NK-92 (cell line): ENCODE data around the gene OTOG.

Source experiments
- DNase-seq: peaks from one replicate; lab custom pipeline; 2025; ENCODE audit not compliant: unreplicated experiment; lab: John Stamatoyannopoulos, UW

OTOG gene

GRCh38 chr11:17648528-17648927 is 101.5 kb downstream of the OTOG start:
- DNase-seq: no peak

- DNase-seq: no peak
Observed at GRCh38 chr11:17649261-17649660, 102.2 kb downstream of the OTOG start.

- DNase-seq: no peak
Observed at GRCh38 chr11:17649696-17650095, 102.6 kb downstream of the OTOG start.

GRCh38 chr11:17650127-17650911 is 103.3 kb downstream of the OTOG start:
- DNase-seq: no peak

GRCh38 chr11:17651061-17651460 is 104.0 kb downstream of the OTOG start:
- no peak for DNase-seq

- DNase-seq: no peak
Observed at GRCh38 chr11:17651681-17652080, 104.6 kb downstream of the OTOG start.

- no peak for DNase-seq
Observed at GRCh38 chr11:17652556-17652955, 105.5 kb downstream of the OTOG start.

- DNase-seq: no peak
Observed at GRCh38 chr11:17653611-17654010, 106.6 kb downstream of the OTOG start.

- no peak for DNase-seq
Observed at GRCh38 chr11:17655682-17656081, 108.6 kb downstream of the OTOG start.

GRCh38 chr11:17658211-17658610 is 111.2 kb downstream of the OTOG start:
- DNase-seq: no peak

GRCh38 chr11:17668166-17668565 is 121.1 kb downstream of the OTOG start:
- DNase-seq: no peak

- DNase-seq: no peak
Observed at GRCh38 chr11:17672469-17672868, 125.4 kb downstream of the OTOG start.

- DNase-seq: no peak
Observed at GRCh38 chr11:17673951-17674350, 126.9 kb downstream of the OTOG start.

- DNase-seq: no peak
Observed at GRCh38 chr11:17682848-17683247, 135.8 kb downstream of the OTOG start.

GRCh38 chr11:17683377-17684161 is 136.5 kb downstream of the OTOG start:
- no peak for DNase-seq

GRCh38 chr11:17684550-17684949 is 137.5 kb downstream of the OTOG start:
- DNase-seq: no peak

- no peak for DNase-seq
Observed at GRCh38 chr11:17686231-17686980, 139.3 kb downstream of the OTOG start.

GRCh38 chr11:17687946-17688670 is 141.0 kb downstream of the OTOG start:
- DNase-seq: no peak

- no peak for DNase-seq
Observed at GRCh38 chr11:17691550-17691949, 144.5 kb downstream of the OTOG start.

GRCh38 chr11:17691976-17692375 is 144.9 kb downstream of the OTOG start:
- no peak for DNase-seq

- DNase-seq: no peak
Observed at GRCh38 chr11:17692931-17693330, 145.9 kb downstream of the OTOG start.
